Activated T-helper 17 cell treated with anti-CD3 and anti-CD28 coated beads, Interleukin-2, amount 50 U/mL, for 72 hours (primary cell): ENCODE measurements around the gene RNF212. TPM values are rescaled to one million over a fixed set of nuclear protein-coding genes. Genes with fewer than 3 reads are reported as not detected.

Source experiments
- ATAC-seq: fragments of 150-1000 bp; cut with Tn5 transposase; replicated peaks from 2 replicates; pipeline ENCODE4 v1.10.0; 2021; ENCODE audit warnings: mild to moderate bottlenecking, moderate library complexity
- H3K27ac Mint-ChIP-seq: one replicate; pipeline ENCODE4 v1.8.0; 2022; ENCODE audit warnings: mixed read lengths
- H3K27me3 Mint-ChIP-seq: one replicate; pipeline ENCODE4 v1.8.0; 2022; ENCODE audit warnings: mixed read lengths
- H3K36me3 Mint-ChIP-seq: one replicate; pipeline ENCODE4 v1.8.0; 2022; ENCODE audit warnings: low read depth, mild to moderate bottlenecking, mixed read lengths
- H3K4me1 Mint-ChIP-seq: one replicate; pipeline ENCODE4 v1.8.0; 2022; ENCODE audit warnings: mixed read lengths
- H3K4me3 Mint-ChIP-seq: one replicate; pipeline ENCODE4 v1.8.0; 2022; ENCODE audit warnings: mild to moderate bottlenecking, mixed read lengths
- H3K9me3 Mint-ChIP-seq: one replicate; pipeline ENCODE4 v1.8.0; 2022; ENCODE audit warnings: mixed read lengths
- total RNA-seq, 2 donors: library from RNA; stranded (reverse); gene quantifications; one replicate each; pipeline ENCODE4 v1.2.3, GENCODE V29; 2022

RNF212 gene
- total RNA-seq, 2 donors from 2014 or later: 1.3 to 3.7 TPM

DNA sequence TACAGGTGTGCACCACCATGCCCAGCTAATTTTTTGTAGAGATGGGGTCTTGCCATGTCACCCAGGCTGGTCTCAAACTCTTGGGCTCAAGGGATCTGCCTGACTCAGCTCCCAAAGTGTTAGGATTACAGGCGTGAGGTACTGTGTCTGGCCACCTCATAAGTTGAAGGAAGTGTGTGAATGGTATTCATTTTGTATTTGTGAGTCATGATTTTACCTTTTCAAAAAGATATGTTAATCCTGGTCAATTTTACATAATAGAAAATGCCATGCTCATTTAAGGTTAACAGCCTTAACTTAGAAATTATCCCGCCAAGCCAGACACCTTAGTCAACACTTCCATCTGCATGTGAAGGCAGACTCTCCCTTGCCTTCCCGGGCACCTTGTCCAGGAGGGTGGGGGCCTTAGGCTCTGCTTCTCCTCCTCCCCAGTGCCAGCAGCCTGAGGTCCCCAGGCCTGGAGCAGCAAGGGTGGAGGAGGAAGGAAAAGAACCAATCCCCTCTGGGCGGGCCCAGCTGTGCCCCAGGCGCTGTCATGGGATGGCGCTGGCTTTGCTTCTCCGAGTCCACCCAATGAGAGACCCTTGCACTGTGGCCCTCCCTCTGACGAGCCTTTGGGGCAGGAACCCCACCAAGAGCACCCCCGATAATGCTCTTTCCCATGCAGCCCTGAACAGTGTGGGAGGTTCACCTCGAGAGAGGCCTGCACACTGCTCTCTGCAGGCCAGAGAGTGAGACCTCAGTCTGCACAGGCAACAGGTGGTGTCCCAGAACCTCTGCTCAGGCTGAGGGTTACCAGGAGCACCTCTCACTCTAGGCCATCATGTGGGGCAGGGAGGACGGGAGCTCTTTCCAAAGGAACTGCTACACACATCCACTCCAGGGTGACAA is 37.3 kb downstream of the RNF212 start:
- Mint-ChIP-seq H3K27ac (no peak overlapping the region), H3K4me1 (peaks cover 8% of the 10 kb centered on the region), H3K27me3 (peaks cover 10% of the 10 kb centered on the region), H3K9me3 (no peaks in the 10 kb centered on the region), H3K4me3 (no peak overlapping the region), H3K36me3 (no peaks in the 10 kb centered on the region)
- no peak for ATAC-seq

DNA sequence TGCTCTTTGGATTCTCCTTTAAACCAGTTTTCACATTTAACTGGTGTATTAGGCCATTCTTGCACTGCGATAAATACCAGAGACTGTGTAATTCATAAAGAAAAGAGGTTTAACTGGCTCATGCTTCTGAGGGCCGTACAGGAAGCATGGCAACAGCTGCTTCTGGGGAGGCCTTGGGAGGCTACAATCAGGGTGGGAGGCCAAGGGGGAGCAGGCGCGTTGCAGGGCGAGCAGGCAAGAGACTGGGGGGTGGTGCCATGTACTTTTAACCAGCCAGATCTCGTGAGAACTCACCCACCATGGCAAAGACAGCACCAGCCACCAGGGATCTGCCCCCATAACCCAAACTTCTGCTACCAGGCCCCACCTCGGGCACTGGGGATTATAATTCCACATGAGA is 38.1 kb downstream of the RNF212 start:
- peaks cover 8% of the 10 kb centered on the region for H3K4me1 Mint-ChIP-seq
- no peaks in the 10 kb centered on the region for H3K36me3 Mint-ChIP-seq
- H3K27me3 Mint-ChIP-seq: peaks cover 12% of the 10 kb centered on the region
- H3K27ac Mint-ChIP-seq: no peak overlapping the region
- no peaks in the 10 kb centered on the region for H3K9me3 Mint-ChIP-seq
- H3K4me3 Mint-ChIP-seq: no peak overlapping the region
- ATAC-seq: no peak

DNA sequence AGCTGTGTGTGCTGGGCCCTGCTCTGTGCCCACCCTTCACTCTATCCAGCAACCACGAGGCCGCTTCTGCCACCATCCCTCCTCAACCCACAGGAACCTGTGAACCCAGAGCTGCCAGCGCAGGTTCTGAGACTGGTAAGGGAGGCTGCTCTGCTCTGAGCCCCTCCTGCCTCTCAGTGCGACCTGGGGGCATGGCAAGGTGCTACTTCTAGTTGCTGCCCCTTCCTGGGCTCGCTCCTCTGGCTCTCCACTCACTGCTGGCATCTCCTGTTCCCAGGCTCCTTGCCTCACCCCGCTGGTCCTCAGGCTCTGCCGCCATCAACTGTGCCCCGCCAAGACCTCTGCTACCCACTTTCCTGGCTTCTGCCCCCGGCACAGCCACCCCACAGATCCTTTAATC is 39.3 kb downstream of the RNF212 start:
- Mint-ChIP-seq H3K36me3 (no peaks in the 10 kb centered on the region), H3K4me1 (peaks cover 8% of the 10 kb centered on the region), H3K27me3 (peaks cover 19% of the 10 kb centered on the region), H3K9me3 (no peaks in the 10 kb centered on the region), H3K4me3 (no peak overlapping the region), H3K27ac (no peak overlapping the region)
- no peak for ATAC-seq

DNA sequence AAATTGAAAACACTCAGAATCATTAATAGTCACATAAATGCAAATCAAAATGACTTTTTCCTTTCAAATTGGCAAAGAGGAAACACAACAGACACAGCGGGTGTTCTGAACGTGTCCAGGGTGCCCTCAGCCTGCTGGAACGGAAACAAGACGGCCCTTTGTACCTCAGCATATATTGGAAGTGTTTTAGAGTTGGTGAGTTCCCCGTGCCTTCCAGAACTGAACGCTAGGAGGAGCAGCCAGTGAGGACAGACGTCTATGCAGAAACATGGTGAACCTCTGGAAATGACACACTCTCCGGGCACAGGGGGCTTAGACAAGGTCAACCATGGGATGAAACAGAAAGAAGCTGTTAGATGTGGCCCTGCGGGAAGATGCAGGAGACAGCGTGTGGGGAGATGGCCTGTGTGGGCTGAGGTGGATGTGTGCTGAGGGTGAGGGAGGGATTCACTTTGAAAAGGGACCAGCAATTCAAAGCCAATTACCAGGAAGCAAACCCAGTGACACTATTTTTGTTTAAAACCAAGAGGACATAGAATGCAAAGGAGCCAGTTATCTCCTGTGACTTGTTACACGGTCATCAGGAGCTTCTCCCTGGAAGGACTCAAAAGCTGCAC is 40.4 kb downstream of the RNF212 start:
- no peaks in the 10 kb centered on the region for H3K36me3 Mint-ChIP-seq
- no peak overlapping the region for H3K4me3 Mint-ChIP-seq
- no peaks in the 10 kb centered on the region for H3K9me3 Mint-ChIP-seq
- peak; percentile 87 for ATAC-seq
- H3K4me1 Mint-ChIP-seq: peaks cover 8% of the 10 kb centered on the region
- H3K27ac Mint-ChIP-seq: no peak overlapping the region
- H3K27me3 Mint-ChIP-seq: peaks cover 21% of the 10 kb centered on the region

DNA sequence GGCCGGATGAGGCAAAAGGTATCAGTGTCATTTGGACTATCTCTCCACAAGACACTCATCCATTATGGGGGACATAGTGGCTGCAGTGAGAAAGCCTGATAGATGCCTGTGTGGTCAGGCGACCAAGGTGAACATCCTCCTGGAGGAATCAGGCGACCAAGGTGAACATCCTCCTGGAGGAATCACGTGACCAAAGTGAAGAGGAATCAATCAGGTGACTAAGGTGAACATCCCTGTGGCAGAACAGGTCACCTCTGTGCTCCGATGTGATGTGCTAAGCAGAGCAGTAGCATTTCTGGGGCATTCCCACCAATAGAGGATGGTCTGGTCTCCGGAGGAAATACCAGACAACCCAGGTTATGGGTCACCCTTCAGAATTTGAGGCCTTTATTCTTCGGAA is 44.0 kb downstream of the RNF212 start:
- Mint-ChIP-seq H3K4me1 (peaks cover 8% of the 10 kb centered on the region), H3K36me3 (no peaks in the 10 kb centered on the region), H3K27ac (no peak overlapping the region), H3K27me3 (peaks cover 29% of the 10 kb centered on the region), H3K4me3 (no peak overlapping the region), H3K9me3 (no peaks in the 10 kb centered on the region)
- ATAC-seq: no peak

DNA sequence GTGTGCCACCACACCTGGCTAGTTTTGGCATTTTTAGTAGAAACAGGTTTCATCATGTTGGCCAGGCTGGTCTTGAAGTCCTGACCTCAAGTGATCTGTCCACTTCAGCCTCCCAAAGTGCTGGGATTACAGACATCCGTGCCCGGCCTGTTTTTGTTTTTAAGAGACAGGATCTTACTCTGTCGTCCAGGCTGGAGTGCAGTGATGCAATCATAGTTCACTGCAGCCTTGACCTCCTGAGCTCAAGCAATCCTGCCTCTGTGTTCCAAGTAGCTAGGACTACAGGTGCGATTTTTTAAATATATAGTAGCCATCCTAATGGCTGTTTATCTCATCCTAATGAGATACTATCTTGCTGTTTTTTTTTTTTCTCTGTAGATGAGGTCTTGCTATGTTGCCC is 47.6 kb downstream of the RNF212 start:
- H3K4me1 Mint-ChIP-seq: peaks cover 12% of the 10 kb centered on the region
- no peak for ATAC-seq
- peaks cover 44% of the 10 kb centered on the region for H3K27me3 Mint-ChIP-seq
- no peak overlapping the region for H3K27ac Mint-ChIP-seq
- no peaks in the 10 kb centered on the region for H3K9me3 Mint-ChIP-seq
- H3K4me3 Mint-ChIP-seq: no peak overlapping the region
- no peaks in the 10 kb centered on the region for H3K36me3 Mint-ChIP-seq

DNA sequence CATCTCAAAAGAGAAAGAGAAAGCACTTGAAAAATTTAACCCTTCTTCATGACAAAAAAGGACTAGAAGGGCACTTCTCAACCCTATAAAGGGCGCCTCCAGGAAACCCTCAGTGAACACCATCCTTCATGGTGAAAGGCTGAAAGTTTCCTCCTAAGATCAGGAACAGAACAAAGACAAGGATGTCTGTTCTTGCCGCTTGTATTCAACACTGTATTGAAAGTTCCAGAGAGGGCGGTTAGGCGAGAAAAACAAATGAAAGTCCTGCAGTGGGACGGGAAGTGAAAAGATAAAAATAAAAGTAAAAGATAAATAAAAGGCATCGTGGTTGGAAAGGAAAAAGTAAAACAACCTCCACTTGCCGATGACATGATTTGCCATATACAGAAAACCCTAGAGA is 50.9 kb downstream of the RNF212 start:
- Mint-ChIP-seq H3K4me1 (peaks cover 12% of the 10 kb centered on the region), H3K27ac (no peak overlapping the region), H3K27me3 (peaks cover 26% of the 10 kb centered on the region), H3K4me3 (no peak overlapping the region), H3K36me3 (no peaks in the 10 kb centered on the region), H3K9me3 (no peaks in the 10 kb centered on the region)
- ATAC-seq: peak; percentile 54

DNA sequence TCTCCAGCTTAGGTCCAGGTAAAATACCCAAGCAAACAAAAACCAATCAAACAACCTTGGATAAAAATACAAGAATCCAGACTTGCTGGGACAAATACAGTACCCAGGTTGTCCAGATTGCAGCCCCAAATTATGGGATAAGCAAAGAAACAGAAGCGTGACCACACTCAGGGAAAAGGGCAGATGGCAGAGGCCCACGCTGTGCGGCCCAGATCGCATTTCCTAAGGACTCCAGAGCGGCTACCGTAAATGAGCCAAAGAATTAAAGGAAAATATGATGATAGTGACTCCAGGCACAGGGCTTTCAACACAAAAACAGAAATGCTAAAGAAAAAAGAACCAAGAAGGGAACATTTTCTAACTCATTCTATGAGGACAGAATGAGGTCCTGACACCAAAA is 51.6 kb downstream of the RNF212 start:
- H3K27ac Mint-ChIP-seq: no peak overlapping the region
- ATAC-seq: no peak
- peaks cover 23% of the 10 kb centered on the region for H3K27me3 Mint-ChIP-seq
- H3K9me3 Mint-ChIP-seq: no peaks in the 10 kb centered on the region
- H3K36me3 Mint-ChIP-seq: no peaks in the 10 kb centered on the region
- peaks cover 12% of the 10 kb centered on the region for H3K4me1 Mint-ChIP-seq
- H3K4me3 Mint-ChIP-seq: no peak overlapping the region

DNA sequence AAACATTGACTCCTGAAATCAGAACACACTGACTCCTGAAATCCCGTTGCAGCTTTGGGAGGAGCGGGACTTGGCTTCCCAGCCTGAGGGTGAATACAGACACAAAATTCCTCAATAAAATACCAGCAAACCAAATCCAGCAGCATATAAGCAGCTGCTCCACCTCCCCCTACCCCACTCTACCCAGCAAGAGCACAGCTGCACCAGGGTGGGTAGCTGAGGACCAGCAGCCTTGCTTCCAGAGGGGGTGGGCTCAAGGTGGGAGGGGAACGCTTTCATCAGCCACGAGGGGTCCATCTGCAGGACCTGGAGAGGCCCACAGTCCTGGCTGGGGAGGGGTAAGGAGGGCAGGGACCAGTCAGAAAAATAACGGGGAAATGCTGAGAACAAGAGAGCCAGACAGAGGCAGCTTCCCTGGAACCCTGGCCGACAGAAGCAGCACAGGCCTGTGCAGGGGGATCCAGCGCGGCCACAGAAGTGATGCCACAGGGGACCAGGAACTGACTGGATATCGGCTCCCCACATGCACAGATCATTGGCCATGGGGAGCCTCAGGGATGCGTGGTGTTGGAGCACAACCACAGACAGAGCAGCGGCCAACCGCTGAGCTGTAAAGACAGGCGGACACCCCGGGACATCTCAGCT is 52.2 kb downstream of the RNF212 start:
- H3K4me1 Mint-ChIP-seq: peaks cover 14% of the 10 kb centered on the region
- H3K9me3 Mint-ChIP-seq: no peaks in the 10 kb centered on the region
- peaks cover 22% of the 10 kb centered on the region for H3K27me3 Mint-ChIP-seq
- ATAC-seq: no peak
- H3K4me3 Mint-ChIP-seq: no peak overlapping the region
- no peaks in the 10 kb centered on the region for H3K36me3 Mint-ChIP-seq
- H3K27ac Mint-ChIP-seq: no peak overlapping the region

DNA sequence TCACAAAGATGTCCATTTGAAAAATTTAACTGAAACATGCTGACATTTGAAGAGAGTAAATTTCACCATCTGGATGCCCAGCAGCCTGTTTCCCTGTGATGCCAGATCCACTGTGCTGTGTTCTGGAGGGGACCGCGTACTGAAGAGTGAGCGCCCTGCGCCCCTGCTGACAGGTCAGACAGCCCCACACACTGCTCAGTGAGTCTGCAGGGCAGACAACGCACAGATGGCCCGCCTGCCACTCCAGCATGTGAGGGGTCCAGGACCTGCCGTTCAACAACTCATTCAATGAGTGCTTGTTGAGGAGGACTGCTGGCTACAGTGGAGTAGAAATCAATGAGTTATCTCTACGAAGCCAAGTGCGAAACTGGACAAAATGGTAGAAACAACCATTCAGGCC is 52.7 kb downstream of the RNF212 start:
- peaks cover 22% of the 10 kb centered on the region for H3K27me3 Mint-ChIP-seq
- H3K4me1 Mint-ChIP-seq: peaks cover 17% of the 10 kb centered on the region
- ATAC-seq: no peak
- H3K36me3 Mint-ChIP-seq: no peaks in the 10 kb centered on the region
- no peak overlapping the region for H3K4me3 Mint-ChIP-seq
- H3K9me3 Mint-ChIP-seq: no peaks in the 10 kb centered on the region
- H3K27ac Mint-ChIP-seq: no peak overlapping the region

DNA sequence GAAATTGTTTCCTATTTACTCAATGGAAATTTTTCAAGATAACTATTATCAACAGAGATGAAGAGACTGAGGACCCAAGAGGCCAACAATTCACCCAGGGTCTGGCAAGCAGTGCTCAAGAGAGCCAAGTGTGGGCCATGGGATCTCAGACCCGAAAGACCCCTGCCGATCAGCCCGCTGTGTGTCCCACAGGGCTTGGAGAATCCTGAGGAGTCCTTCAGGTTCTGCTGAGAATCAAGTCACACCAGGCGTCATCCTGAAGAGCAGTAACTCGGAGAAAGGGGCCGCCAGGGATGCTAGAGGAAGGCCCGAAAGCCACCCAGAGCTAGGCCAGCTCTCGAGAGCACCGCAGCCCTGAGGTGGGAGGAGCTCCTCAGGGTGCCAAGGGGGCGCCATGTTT is 53.2 kb downstream of the RNF212 start:
- no peaks in the 10 kb centered on the region for H3K9me3 Mint-ChIP-seq
- no peak overlapping the region for H3K27ac Mint-ChIP-seq
- H3K4me3 Mint-ChIP-seq: no peak overlapping the region
- H3K36me3 Mint-ChIP-seq: no peaks in the 10 kb centered on the region
- peaks cover 17% of the 10 kb centered on the region for H3K4me1 Mint-ChIP-seq
- ATAC-seq: no peak
- H3K27me3 Mint-ChIP-seq: peaks cover 22% of the 10 kb centered on the region

DNA sequence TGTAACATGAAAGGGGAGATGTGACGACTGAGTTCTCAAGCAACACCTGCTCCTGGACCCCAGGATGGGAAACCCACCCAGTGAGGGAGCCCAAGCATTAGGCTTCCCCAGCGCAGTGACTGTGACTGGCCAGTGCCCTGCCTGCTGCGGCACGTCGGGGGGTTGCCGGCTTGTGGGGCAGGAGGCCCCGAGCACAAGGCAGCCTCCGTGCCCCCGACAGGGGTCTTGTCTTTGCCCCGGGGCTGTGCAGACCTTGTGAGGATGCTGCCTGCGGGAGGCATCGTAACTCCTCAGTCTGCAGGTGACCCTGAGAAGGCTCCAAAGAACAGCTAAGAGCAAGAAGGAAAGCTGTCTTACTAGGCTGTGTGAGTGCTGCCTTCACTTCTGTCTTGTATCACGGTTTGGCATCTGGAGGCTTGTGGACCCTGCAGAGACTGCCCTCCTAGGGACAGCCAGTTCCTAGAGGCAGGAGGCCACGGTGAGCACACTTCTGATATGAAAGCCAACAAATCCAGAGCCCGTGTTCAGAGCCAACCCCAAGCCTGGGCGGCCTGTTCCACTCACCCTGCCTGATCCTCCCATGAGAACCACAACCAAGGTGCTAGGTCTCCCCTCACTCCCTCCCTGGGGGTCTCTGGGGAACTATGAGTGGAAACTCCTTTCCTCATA is 54.2 kb downstream of the RNF212 start:
- no peak overlapping the region for H3K4me3 Mint-ChIP-seq
- H3K27ac Mint-ChIP-seq: no peak overlapping the region
- H3K36me3 Mint-ChIP-seq: no peaks in the 10 kb centered on the region
- no peak for ATAC-seq
- H3K4me1 Mint-ChIP-seq: peaks cover 17% of the 10 kb centered on the region
- H3K27me3 Mint-ChIP-seq: peaks cover 17% of the 10 kb centered on the region
- H3K9me3 Mint-ChIP-seq: no peaks in the 10 kb centered on the region

DNA sequence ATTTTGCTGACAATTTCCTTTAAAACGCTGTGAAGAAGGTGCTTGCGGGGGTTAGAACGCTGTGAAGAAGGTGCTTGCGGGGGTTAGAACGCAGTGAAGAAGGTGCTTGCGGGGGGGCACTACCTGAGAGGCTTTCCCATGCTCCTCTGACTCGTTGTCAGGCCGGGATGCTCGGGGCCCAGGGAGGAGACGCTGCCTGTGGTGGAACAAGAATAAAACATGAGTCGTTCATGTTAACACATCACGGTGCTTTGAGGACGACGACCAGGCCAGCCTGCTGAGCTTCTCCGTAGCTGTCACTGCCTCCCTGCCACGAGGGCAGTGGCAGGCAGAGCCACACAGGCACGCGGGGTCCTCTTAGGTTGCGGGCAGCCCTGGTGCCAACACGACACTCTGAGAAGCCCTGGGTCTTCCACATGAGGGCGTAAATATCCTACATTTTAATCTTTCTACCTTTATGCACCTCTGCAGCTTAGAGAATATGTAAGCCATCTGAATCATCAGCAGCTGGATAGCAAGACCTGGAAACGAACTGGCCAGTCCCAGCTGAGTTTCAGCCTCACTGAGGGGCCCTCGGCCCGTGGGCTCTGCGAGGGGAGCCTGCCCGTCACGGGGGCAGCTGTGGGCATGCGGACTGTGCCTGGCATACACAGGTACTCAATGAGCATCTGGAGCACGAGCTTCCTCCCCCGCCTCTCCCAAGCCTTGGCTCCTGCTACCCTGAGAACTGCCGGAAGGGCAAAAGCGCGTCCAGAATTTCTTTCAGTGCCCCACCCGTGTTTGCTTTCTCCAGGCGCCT is 55.0 kb downstream of the RNF212 start:
- no peak for ATAC-seq
- peaks cover 17% of the 10 kb centered on the region for H3K4me1 Mint-ChIP-seq
- no peak overlapping the region for H3K27ac Mint-ChIP-seq
- no peak overlapping the region for H3K4me3 Mint-ChIP-seq
- no peaks in the 10 kb centered on the region for H3K9me3 Mint-ChIP-seq
- no peaks in the 10 kb centered on the region for H3K36me3 Mint-ChIP-seq
- H3K27me3 Mint-ChIP-seq: peaks cover 14% of the 10 kb centered on the region

DNA sequence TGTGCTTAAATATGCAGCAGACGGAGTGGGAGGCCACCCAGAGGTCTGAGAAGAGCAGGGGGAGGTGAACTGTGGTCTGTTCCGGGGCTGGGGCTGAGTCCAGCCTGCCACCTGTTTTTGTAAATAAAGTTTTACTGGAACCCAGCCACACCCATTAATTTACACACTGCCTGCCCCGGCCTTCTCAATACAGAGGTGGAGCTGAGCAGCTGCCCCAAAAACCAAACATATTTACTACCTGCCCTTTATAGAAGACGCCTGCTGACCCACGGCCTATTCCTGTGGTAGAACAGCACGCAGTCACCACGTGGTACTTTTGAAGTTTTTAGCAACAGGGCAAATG is 56.0 kb downstream of the RNF212 start:
- peaks cover 12% of the 10 kb centered on the region for H3K4me1 Mint-ChIP-seq
- H3K27ac Mint-ChIP-seq: no peak overlapping the region
- H3K27me3 Mint-ChIP-seq: peaks cover 8% of the 10 kb centered on the region
- ATAC-seq: no peak
- H3K36me3 Mint-ChIP-seq: no peaks in the 10 kb centered on the region
- no peak overlapping the region for H3K4me3 Mint-ChIP-seq
- H3K9me3 Mint-ChIP-seq: no peaks in the 10 kb centered on the region
